GM18858 (cell line): ENCODE results near the gene CALCA.

ENCODE experiments used
- ATAC-seq: cut with Tn5 transposase; IDR thresholded peaks from one replicate; pipeline ENCODE4 v1.9.1; 2021; ENCODE audit not compliant: unreplicated experiment

CALCA gene

GRCh38 chr11:14949437-14950147, 22.6 kb downstream of the CALCA start:
- no peak for ATAC-seq

DNA sequence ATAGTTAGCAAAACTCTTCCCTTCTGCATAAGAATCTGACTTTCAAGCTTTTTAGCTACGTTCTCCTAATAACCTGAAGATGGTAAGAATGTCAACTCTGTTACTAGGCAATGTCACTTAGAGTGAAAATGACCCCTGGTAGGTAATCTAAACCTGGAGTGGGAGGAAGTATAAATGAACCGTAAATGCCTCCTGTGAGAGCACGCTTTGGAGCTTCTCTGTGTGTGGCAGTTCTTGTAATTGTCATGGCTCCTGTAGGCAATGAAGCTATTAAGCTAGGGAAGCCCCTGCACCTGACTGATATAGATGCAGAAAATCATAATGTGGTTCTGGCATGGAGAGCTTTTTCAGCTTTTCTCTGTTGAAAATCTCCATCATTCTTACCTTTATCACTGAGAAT, 29.4 kb downstream of the CALCA start:
- ATAC-seq = no peak

DNA sequence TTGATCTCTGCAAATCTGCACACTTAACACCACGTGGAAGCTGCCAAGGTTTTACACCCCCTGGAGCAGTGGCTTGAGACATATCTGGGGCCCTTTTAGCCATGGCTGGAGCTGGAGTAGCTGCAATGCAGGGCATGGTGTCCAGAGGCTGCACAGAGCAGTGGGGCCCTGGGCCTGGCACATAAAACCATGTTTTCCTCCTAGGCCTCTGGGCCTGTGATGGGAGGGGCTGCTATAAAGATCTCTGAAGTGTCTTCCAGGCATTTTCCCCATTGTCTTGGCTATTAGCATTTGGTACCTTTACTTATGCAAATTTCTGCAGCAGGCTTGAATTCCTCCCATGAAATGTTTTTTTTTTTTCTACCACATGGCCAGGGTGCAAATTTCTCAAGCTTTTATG, 33.2 kb downstream of the CALCA start:
- ATAC-seq = no peak

DNA sequence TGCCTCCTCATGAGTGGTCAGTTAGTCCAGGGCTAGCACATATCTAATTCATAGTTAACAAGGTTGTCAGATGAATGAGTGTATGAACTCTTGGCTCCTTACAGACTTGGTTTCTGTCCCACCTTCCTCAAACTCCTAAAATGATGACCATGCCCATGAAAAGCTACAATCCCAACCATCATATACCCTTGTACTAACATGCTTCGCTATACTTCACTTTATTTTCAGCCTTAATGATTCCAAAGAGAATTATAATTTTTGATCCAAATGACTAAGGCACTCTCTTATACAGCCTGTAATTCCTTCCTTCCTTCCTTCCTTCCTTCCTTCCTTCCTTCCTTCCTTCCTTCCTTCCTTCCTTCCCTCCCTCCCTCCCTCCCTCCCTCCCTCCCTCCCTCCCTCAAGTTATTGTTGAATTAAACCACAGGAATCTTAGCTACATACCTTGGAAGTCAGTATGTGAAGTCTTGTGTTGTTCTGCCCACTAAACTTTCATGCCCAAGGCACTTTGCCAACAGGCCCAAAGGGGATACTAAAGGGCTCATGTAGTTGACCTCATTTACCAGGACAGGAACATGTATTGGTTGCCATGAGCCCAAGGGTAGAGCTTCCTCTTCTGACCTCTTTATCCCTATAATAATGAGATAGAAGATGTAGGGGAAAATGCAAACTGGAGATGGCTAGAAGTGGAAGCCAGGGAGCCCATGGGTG, 37.4 kb downstream of the CALCA start:
- ATAC-seq = no peak

- no peak for ATAC-seq
Measured at GRCh38 chr11:14932447-14932846, 39.7 kb downstream of the CALCA start.

- ATAC-seq = no peak
Measured at GRCh38 chr11:14930369-14930768, 41.8 kb downstream of the CALCA start.

- no peak for ATAC-seq
Measured at GRCh38 chr11:14927146-14927545, 45.0 kb downstream of the CALCA start.

DNA sequence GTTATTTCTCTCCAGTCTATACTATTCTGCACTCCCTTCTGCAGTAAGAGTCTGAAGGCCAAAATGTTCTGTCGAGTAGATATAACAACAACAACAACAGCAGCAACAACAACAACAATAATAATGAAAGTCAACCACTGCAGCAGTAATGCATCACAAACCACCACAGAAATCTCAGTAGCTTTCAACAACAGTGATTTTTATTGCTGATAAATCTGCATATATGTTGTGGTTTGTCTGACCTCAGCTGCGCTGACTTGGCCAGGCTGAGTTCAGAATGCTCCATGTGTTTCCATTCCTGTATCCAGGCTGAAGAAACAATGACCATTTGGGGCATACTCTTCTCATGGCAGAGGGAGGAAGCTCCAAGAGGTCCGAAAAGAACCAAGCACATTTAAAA, 47.8 kb downstream of the CALCA start:
- ATAC-seq = no peak
